ENCODE measurements around the gene LRRC3.
"Not testable (repeated sequence)": the region's sequence is repeated elsewhere in the genome, so short reads cannot be mapped to it uniquely, and the experiment has no call there.

Gene LRRC3

GRCh38 chr21:44471996-44472395 is 16.7 kb downstream of the LRRC3 start:
- Mint-ChIP-seq H3K27me3 (no peaks in the 10 kb centered on the region), H3K27ac (no peak overlapping the region), H3K36me3 (no peaks in the 10 kb centered on the region), H3K4me1 (no peaks in the 10 kb centered on the region), H3K9me3 (no peaks in the 10 kb centered on the region), H3K4me3 (no peak overlapping the region)

DNA sequence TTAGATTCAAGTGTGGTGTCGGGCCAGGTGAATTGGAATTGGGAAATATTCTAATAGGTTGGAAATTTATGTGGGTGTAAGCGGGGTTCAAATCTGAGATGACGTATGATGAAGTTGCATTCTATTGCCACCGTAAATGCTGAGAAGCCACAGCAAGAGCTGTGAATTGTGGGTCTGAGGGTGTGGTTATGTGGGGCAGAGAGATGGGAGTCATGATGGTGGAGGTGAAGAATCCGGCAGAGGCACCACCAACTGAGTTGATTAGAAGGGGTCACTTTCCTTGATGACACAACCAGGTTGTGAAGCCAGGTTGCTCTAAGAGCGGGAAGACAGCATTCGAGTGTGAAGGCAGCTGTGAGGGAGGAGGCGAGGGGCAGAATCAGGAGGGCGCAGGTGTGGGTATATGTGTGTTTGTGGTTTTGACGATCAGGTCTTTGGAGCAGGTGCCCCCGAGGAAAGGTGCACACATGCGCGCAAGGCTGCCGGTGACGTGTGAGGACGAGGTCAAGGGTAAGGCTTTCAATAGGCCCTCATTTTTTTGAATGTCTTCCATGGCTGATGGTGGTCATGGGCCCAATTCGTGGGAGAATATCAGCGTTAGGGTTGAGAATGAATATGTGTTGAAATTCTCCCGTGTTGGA is 18.7 kb downstream of the LRRC3 start:
- no peaks in the 10 kb centered on the region for H3K27me3 Mint-ChIP-seq
- no peak overlapping the region for H3K27ac Mint-ChIP-seq
- no peaks in the 10 kb centered on the region for H3K36me3 Mint-ChIP-seq
- no peak overlapping the region for H3K4me3 Mint-ChIP-seq
- no peaks in the 10 kb centered on the region for H3K9me3 Mint-ChIP-seq
- H3K4me1 Mint-ChIP-seq: peaks cover 4% of the 10 kb centered on the region

GRCh38 chr21:44475266-44475845 is 20.0 kb downstream of the LRRC3 start:
- Mint-ChIP-seq H3K4me3 (no peak overlapping the region), H3K36me3 (no peaks in the 10 kb centered on the region), H3K27ac (no peak overlapping the region), H3K9me3 (no peaks in the 10 kb centered on the region), H3K4me1 (peaks cover 7% of the 10 kb centered on the region), H3K27me3 (no peaks in the 10 kb centered on the region)

GRCh38 chr21:44477131-44477530 is 21.8 kb downstream of the LRRC3 start:
- Mint-ChIP-seq H3K36me3 (no peaks in the 10 kb centered on the region), H3K4me1 (peaks cover 7% of the 10 kb centered on the region), H3K4me3 (no peak overlapping the region), H3K9me3 (no peaks in the 10 kb centered on the region), H3K27ac (no peak overlapping the region), H3K27me3 (no peaks in the 10 kb centered on the region)

DNA sequence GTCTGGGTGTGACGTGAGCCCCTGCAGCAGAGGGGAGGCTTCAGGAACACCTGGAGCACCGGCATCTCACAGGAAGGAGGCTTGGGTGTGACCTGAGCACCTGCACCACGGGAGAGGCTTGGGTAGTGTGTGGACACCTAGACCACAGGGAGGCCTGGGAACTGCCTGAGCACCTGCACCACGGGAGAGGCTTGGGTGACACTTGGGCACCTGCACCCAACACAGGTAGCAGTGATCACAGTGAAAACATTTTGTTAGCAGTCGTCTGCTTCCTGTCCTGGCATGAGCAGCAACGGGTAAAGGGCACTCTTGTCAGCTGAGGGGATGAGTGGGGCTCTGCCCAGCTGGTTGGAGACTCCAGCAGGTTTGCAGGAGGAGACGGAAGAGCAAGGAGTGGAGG is 22.4 kb downstream of the LRRC3 start:
- no peak overlapping the region for H3K27ac Mint-ChIP-seq
- no peaks in the 10 kb centered on the region for H3K27me3 Mint-ChIP-seq
- no peaks in the 10 kb centered on the region for H3K9me3 Mint-ChIP-seq
- H3K4me3 Mint-ChIP-seq: no peak overlapping the region
- H3K4me1 Mint-ChIP-seq: peaks cover 7% of the 10 kb centered on the region
- no peaks in the 10 kb centered on the region for H3K36me3 Mint-ChIP-seq

DNA sequence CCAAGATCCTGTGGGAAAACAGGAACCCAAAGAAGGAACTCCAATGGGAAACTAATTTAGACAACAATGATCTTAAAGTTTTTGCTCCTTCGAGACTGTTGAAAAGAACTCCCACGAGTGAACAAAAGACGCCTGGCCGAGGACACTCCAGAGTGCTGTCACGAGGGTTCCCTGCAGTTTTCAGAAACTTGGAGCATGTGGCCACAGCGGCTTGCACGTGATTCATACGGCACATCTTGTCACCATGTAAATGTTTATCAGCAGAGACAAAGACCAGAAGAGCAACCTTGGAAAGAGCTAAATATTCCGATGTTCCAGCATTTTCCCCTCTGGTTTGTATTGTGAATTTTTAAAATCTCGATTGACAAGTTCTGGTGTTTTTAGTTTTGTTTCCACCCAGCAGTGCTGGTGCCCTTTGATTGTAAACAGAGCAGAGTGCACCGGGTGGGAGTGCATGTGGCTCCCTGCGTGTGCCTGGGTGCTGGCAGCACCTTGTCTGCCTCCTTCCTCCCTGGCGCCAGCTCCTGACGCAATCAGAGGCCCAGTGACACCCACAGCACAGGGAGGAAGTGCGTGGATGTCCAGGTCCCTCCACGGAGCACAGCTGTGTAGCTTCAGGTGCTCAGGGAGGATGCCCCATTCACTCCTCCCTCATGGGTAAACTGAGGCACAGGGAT is 23.0 kb downstream of the LRRC3 start:
- Mint-ChIP-seq H3K9me3 (no peaks in the 10 kb centered on the region), H3K36me3 (no peaks in the 10 kb centered on the region), H3K4me3 (no peak overlapping the region), H3K27ac (no peak overlapping the region), H3K4me1 (peaks cover 7% of the 10 kb centered on the region), H3K27me3 (no peaks in the 10 kb centered on the region)

- Mint-ChIP-seq H3K27me3 (no peaks in the 10 kb centered on the region), H3K4me1 (peaks cover 7% of the 10 kb centered on the region), H3K4me3 (no peak overlapping the region), H3K9me3 (no peaks in the 10 kb centered on the region), H3K27ac (no peak overlapping the region), H3K36me3 (no peaks in the 10 kb centered on the region)
Observed at GRCh38 chr21:44478801-44479167, 23.5 kb downstream of the LRRC3 start.

DNA sequence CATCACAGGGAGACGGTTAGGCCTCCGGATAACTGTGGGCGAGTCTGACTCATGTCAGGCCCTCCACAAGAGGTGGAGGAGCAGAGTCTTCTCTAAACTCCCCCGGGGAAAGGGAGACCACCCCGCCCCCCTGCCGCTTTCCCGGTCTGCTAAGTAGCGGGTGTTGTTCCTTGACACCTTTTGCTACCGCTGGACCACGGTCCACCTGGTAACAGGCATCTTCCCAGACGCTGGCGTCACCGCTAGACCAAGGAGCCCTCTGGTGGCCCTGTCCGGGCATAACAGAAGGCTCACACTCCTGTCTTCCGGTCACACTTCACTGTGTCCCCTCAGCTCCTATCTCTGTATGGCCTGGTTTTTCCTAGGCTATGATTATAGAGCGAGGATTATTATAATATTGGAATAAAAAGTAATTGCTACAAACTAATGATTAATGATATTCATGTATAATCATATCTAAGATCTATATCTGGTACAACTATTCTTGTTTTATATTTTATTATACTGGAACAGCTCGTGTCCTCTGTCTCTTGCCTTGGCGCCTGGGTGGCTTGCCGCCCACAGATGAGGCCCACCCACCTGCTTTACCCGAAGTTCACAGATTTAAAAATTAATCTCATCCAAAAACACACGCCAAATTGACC is 24.4 kb downstream of the LRRC3 start:
- not testable (repeated sequence) for H3K4me3 Mint-ChIP-seq, H3K9me3 Mint-ChIP-seq, H3K27me3 Mint-ChIP-seq, H3K27ac Mint-ChIP-seq, H3K36me3 Mint-ChIP-seq
- H3K4me1 Mint-ChIP-seq: peaks cover 10% of the 10 kb centered on the region

DNA sequence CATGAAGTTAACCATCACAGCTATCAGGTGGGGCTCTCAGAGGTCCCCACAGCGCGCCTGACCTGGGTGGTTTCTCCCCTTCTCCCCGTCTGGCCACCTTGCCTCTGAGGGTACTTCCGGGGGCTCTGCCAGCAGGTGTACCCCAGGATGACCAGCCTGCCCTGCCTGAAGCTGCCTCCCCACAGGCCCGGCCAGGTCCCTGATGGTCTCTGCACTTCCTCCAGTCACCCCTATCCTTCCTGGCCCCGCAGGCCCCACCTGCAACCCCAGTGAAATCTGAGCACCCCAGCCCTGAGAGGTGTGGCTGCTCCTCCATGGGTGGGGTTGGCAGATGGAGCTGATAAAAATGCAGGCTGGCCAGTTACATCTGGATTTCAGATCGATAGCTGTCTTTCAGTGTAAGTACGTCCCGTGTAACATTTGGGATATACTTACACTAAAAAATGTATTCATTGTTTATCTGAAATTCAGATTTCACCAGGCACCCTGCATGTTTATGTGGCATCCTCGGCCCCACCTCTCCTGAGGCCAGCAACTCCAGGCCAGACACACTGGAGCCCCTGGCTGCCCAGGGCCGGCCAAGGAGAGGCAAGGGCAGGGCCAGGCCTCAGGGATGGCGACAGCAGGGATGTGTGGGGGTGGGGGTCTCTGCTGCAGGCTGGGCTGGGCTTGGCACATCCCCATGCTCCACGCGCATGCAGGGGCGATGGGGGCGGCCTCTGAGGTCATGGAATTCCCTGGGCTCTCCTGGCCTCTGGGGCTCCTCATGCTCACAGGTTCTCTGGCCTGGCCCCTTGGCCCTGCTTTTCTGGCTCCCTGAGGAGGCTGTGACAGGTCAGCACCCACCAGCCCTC is 25.1 kb downstream of the LRRC3 start:
- H3K4me1 Mint-ChIP-seq: peaks cover 11% of the 10 kb centered on the region
- no peak overlapping the region for H3K27ac Mint-ChIP-seq
- no peaks in the 10 kb centered on the region for H3K9me3 Mint-ChIP-seq
- H3K36me3 Mint-ChIP-seq: no peaks in the 10 kb centered on the region
- H3K4me3 Mint-ChIP-seq: peak overlapping the region; percentile 30
- no peaks in the 10 kb centered on the region for H3K27me3 Mint-ChIP-seq

DNA sequence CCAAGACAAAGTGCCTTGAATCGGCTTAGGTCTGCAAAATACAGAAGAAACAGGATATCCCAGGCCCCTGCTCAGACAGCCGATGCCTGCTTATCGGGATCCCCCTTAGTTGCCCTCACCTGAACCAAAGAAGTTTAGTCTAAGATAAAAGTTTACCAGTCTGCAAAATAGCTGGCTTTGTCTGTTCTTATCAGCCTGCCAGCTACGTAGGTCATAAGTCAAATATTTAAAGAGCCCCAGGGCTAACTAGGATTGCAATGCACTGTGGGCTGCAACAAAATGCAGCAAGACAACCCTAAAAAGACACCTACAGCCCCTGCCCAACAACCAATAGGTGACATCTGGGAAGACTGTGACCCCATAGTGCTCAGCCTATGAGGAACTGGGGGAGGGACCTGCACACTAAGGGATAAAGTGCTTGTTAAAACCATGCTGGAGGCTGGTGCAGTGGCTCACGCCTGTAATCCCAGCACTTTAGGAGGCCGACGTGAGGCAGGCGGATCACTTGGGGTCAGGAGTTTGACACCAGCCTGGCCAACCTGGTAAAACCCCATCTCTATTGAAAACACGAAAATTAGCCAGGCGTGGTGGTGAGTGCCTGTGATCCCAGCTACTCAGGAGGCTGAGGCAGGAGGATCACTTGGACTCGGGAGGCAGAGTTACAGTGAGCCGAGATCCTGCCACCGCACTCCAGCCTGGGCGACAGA is 27.4 kb downstream of the LRRC3 start:
- no peak overlapping the region for H3K27ac Mint-ChIP-seq

GRCh38 chr21:44483288-44484237 is 28.3 kb downstream of the LRRC3 start:
- Mint-ChIP-seq H3K4me3 (no peak overlapping the region), H3K4me1 (peaks cover 21% of the 10 kb centered on the region), H3K27me3 (no peaks in the 10 kb centered on the region), H3K9me3 (no peaks in the 10 kb centered on the region), H3K36me3 (no peaks in the 10 kb centered on the region), H3K27ac (peak overlapping the region; percentile 30)

More for the DNA sequence above, 27.4 kb downstream of the LRRC3 start:
- H3K36me3 Mint-ChIP-seq: no peaks in the 10 kb centered on the region
- no peak overlapping the region for H3K4me3 Mint-ChIP-seq
- no peaks in the 10 kb centered on the region for H3K9me3 Mint-ChIP-seq
- H3K27me3 Mint-ChIP-seq: no peaks in the 10 kb centered on the region
- H3K4me1 Mint-ChIP-seq: peaks cover 21% of the 10 kb centered on the region

DNA sequence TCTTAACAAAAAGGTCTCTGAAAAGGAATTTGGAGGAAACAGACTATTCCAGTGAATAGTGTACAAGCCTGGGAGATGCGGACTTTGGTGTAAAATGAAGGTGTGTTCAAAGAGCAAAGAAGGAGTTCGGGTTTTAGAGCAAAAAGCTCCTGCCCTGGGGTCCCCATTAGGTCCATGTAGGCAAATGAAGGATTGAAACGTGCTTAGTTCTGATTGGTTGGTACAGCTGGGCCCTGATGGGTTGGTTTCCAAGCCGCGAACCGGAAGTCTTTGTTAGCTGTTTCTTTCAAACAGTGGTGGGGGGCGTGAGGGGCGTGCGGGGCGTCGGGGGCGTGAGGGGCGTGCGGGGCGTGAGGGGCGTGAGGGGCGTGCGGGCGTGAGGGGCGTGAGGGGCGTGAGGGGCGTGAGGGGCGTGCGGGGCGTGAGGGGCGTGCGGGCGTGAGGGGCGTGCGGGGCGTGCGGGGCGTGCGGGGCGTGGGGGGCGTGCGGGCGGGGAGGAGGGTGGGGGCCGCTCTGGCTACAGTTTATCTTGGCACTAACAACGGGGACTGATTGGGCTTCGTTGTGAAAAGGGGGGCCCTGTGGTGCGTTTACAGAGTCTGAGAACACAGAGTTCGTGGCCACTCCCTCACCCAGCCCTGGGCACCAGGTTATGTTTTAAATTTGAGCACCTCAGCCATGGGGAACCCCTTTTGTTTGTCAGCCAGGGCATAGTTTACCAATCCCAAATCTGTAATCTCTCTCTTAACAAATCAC is 29.4 kb downstream of the LRRC3 start:
- Mint-ChIP-seq H3K4me1 (peaks cover 14% of the 10 kb centered on the region), H3K9me3 (no peaks in the 10 kb centered on the region), H3K27me3 (no peaks in the 10 kb centered on the region), H3K27ac (peak overlapping the region; percentile 43), H3K36me3 (no peaks in the 10 kb centered on the region), H3K4me3 (no peak overlapping the region)

DNA sequence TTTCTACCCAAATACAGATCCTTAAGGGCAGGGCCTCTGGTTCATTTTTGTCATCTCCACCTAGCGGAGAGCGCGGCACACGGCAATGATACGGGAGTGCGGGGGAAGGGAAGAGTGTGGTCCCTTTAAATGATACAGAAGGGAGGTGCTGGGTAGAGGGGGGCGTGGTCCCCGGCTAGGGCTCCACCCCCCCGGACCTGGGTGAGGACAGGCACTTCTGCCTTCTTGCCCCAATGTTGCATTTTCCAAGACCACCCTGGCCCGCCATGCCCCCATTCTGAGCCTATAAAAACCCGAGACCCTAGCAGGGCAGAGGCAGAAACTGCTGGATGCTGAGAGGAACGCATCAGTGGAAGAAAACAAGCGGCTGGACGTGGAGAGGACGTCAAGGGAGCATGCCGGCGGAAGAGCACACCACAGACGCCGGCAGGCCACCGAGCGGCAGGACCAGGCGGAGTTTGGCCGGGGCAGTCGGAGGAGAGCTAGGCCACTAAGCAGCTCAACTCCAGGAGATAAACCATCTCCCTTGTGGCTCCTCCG is 30.0 kb downstream of the LRRC3 start:
- Mint-ChIP-seq H3K36me3 (no peaks in the 10 kb centered on the region), H3K27me3 (no peaks in the 10 kb centered on the region), H3K4me1 (peaks cover 14% of the 10 kb centered on the region), H3K27ac (no peak overlapping the region), H3K9me3 (no peaks in the 10 kb centered on the region), H3K4me3 (peak overlapping the region; percentile 40)

All from activated naive CD4-positive, alpha-beta T cell treated with anti-CD3 and anti-CD28 coated beads, Interleukin-2, amount 50 U/mL, for 24 hours (primary cell).